SK-N-SH (cell line): Measurements from ENCODE around the gene CLEC5A.

ENCODE experiments used
- CTCF ChIP-seq: fragments of 200-600 bp; sonication (generic); IDR thresholded peaks from 2 replicates; pipeline ENCODE4 v1.6.1; 2017; ENCODE audit warnings: antibody characterized with exemption, mild to moderate bottlenecking, moderate library complexity
- POLR2AphosphoS5 ChIP-seq: IDR thresholded peaks from 2 replicates; pipeline ENCODE4 v1.6.1; 2012; ENCODE audit warnings: low read depth, low read length
- RAD21 ChIP-seq: IDR thresholded peaks from 2 replicates; pipeline ENCODE4 v1.6.1; 2012; ENCODE audit warnings: mild to moderate bottlenecking, low read length
- RFX5 ChIP-seq: IDR thresholded peaks from 2 replicates; pipeline ENCODE4 v1.6.1; 2012; ENCODE audit warnings: mild to moderate bottlenecking, improper control_type of control experiment, low read length
- SIN3A ChIP-seq: IDR thresholded peaks from 2 replicates; pipeline ENCODE4 v1.6.1; 2012; ENCODE audit warnings: low read depth, mild to moderate bottlenecking, low read length, moderate library complexity, borderline replicate concordance
- TAF1 ChIP-seq: IDR thresholded peaks from 2 replicates; pipeline ENCODE4 v1.6.1; 2012; ENCODE audit warnings: low read depth, mild to moderate bottlenecking, low read length, moderate library complexity, borderline replicate concordance
- TCF12 ChIP-seq: IDR thresholded peaks from 2 replicates; pipeline ENCODE4 v1.4.0; 2012

GRCh38 chr7:141877365-141877764 lies 69.4 kb downstream of the CLEC5A start:
- no peak for TF ChIP-seq RAD21
- TF ChIP-seq CTCF: no peak
- no peak for TF ChIP-seq TCF12
- no peak for TF ChIP-seq TAF1
- TF ChIP-seq SIN3A: no peak
- TF ChIP-seq POLR2AphosphoS5: no peak
- no peak for TF ChIP-seq RFX5
